ENCODE results near the gene TAS2R38.

Gene TAS2R38

GRCh38 chr7:141975806-141976523 is 2.4 kb upstream of the TAS2R38 start:
- FAIRE-seq, result no peak

- no peak for FAIRE-seq
Measured at GRCh38 chr7:141974831-141975230, 1.3 kb upstream of the TAS2R38 start.

- FAIRE-seq, result no peak
Measured at GRCh38 chr7:141960687-141961422, 12.7 kb downstream of the TAS2R38 start.

GRCh38 chr7:141956084-141956483 is 17.5 kb downstream of the TAS2R38 start:
- FAIRE-seq, result no peak

- no peak for FAIRE-seq
Measured at GRCh38 chr7:141954334-141954733, 19.2 kb downstream of the TAS2R38 start.

- FAIRE-seq, result no peak
Measured at GRCh38 chr7:141952461-141952860, 21.1 kb downstream of the TAS2R38 start.

GRCh38 chr7:141950806-141951205 is 22.8 kb downstream of the TAS2R38 start:
- no peak for FAIRE-seq

- no peak for FAIRE-seq
Measured at GRCh38 chr7:141949911-141950310, 23.7 kb downstream of the TAS2R38 start.

GRCh38 chr7:141949451-141949850 is 24.1 kb downstream of the TAS2R38 start:
- FAIRE-seq, result no peak

GRCh38 chr7:141949021-141949420 is 24.6 kb downstream of the TAS2R38 start:
- no peak for FAIRE-seq

- no peak for FAIRE-seq
Measured at GRCh38 chr7:141946796-141947195, 26.8 kb downstream of the TAS2R38 start, which contains the start of gene CLEC5A. TSS of gene CLEC5A (minus strand) at chr7:141946974. CDS start at chr7:141946292, 682 bp downstream.

GRCh38 chr7:141945356-141945755 is 28.2 kb downstream of the TAS2R38 start:
- FAIRE-seq, result no peak

GRCh38 chr7:141944811-141945210 is 28.8 kb downstream of the TAS2R38 start:
- no peak for FAIRE-seq

GRCh38 chr7:141943846-141944245 is 29.7 kb downstream of the TAS2R38 start:
- no peak for FAIRE-seq

- FAIRE-seq, result no peak
Measured at GRCh38 chr7:141941075-141941474, 32.5 kb downstream of the TAS2R38 start.

GRCh38 chr7:141930211-141930610 is 43.4 kb downstream of the TAS2R38 start:
- no peak for FAIRE-seq

- no peak for FAIRE-seq
Measured at GRCh38 chr7:141928845-141929195, 44.8 kb downstream of the TAS2R38 start.

GRCh38 chr7:141928146-141928844 is 45.3 kb downstream of the TAS2R38 start:
- no peak for FAIRE-seq
